GM21825 (cell line): ENCODE results near the gene TAS1R2.
"Not testable (repeated sequence)": the region's sequence is repeated elsewhere in the genome, so short reads cannot be mapped to it uniquely, and the experiment has no call there.

Source experiments
- ATAC-seq: cut with Tn5 transposase; IDR thresholded peaks from one replicate; pipeline ENCODE4 v1.9.1; 2021; ENCODE audit warnings: mild to moderate bottlenecking, moderate library complexity; ENCODE audit not compliant: unreplicated experiment

TAS1R2 gene

GRCh38 chr1:18884419-18884717, 24.9 kb upstream of the TAS1R2 start:
- ATAC-seq = no peak

GRCh38 chr1:18883636-18884418, 24.4 kb upstream of the TAS1R2 start:
- ATAC-seq = no peak

GRCh38 chr1:18883079-18883478, 23.6 kb upstream of the TAS1R2 start:
- no peak for ATAC-seq

DNA sequence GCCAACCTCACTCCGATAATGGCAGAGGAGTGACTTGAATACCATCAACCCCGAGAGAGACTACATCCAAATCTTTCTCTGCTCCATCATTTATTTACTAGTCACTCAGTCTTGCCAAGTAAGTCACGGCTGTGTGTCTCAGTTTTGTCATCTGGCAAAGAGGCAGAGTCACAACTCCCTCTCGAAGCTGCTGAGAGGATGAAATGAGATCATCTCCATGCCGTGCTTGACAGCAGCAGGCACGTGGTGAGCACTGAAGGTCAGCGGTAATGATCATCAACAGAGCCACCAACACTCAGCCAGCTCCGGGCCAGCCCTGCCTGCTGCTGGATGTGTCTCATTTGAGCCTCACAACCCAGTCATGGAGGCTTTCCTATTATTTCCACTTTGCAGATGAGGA, 23.0 kb upstream of the TAS1R2 start:
- ATAC-seq = no peak

DNA sequence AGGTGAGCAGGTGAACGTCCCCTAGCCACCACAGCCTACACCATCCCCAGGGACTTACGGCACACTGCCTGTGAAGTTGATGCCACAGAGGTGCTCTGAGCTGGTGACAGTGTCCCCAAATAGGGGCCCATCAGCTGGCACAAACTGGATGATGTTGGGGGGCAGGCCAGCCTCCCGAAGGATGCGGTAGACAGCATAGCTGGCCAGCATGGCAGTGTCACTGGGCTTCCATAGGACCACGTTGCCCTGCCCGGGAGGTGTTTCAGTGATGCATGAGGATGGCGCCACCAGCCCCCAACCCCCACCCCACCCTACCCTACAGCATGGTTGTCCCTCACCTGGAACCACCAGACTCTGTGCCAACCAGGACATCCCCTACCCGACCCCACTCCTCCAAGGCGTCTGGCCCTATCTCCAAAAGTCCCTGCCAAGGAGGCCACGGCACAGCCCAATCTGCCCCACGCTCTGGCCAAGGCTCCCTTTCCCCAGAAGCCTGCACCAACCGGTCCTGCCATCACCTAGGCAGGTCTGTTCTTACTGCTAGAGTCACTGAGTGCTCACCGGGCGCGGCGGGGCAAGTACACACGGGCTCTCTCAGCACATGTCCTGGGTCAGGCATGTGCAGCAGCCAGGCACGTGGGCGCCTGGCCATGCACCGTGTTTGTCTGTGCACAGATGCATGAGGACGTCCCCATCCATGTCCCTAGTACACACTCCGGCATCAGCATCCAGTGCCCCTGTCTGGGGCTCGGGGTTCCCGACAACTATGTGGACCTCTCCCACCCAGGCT, 22.4 kb upstream of the TAS1R2 start:
- no peak for ATAC-seq

- ATAC-seq = no peak
Measured at GRCh38 chr1:18881164-18881563, 21.7 kb upstream of the TAS1R2 start.

DNA sequence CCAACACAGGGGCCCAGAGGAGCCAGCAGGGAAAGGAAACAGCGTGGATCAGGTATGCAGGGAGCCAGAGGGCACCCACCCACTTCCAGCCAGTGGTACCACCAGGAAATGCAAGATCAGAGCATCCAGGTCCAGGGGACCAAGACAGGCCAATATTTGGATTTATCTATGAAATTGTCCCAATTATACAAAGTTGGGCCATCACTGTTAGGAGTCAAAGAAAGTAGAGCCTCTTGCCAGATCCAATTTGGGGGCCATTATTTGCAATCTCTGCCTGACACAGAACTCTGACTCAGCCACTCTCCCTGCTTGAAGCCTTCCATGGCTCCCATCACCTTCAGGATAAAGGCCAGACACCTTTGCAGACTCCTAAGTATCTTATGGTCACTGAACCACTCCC, 21.1 kb upstream of the TAS1R2 start:
- ATAC-seq = no peak

DNA sequence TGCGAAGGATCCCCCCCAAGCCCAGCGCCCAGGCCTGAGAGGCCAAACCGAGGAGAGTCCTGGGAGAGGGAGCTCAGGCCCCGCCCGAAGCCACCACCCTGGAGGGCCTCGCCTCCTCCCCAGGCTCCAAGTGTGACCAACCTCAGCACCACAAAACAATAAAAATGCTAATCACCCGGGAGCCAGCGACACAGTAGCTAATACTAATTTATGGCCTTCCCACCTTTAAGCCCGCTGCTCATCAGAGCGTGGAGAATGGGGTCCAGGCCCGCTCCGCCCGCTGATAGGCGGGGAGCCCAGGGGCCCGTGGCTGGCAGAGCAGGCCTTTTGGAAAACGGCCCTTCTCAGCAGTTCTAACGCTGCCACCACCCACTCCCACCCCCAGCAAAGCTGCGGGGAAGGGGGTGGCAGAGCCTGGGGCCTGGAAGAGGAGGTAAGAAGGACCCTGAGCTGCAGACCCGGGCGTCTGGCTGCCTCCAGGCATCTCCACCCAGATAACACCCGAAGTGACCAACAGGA, 20.4 kb upstream of the TAS1R2 start:
- ATAC-seq = no peak

DNA sequence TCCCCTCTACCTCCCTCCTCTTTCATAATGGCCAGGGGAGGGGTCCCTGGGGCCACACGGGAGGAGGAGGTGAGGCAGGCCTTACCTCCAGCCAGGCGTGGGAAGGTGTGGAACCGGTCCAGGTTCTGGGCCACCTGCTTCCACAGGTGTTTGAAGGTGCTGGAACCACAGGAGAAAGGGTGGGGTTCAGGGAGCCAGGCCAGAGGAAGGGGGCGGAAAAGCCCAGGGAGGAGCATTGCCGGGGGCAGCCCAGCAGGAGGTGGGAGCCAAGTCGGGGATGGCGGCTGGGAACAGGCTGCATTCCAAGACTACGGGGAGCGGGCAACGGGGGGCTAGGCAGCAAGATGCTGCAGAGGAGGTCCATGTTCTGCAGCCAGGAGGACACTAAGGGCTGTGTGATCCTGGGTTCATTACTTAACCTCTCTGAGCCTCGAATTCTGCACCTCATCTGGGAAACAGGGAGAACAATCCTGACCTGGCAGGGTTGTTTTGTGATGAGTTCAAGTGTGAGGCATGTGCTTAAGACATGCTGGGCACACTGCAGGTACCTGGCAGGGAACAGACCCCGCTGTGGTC, 19.8 kb upstream of the TAS1R2 start:
- ATAC-seq = no peak

DNA sequence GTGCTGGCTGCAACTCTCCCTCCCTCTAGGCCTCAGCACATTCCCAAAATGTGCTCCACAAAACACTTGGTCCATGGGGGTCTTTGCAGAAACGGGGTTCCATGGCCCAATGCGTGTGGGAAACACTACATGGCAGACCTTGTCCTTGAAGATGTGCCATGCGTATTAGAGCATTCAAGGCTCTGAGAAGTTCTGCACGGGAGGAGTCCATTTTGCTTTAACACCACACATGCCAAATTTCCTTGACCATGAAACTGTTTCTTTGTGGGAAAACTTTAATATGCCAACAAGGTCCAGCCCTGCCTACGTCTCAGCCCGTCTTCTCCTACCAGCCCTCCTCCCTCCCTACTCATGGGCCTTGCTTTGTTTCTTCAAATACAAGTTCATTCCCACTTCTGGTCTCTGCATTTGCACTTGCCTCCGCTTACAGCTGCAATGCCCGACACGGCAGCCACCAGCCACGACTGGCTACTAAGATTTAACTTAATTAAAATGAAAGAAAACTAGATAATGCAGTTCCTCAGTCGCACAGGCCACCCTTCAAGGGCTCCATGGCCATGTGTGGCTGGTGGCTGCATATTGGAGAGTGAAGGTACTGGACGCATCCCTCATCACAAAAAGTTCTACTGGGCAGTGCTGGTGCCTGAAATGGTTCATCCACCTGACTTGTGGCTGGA, 19.2 kb upstream of the TAS1R2 start:
- no peak for ATAC-seq

GRCh38 chr1:18877282-18877681, 17.8 kb upstream of the TAS1R2 start:
- ATAC-seq = no peak

- no peak for ATAC-seq
Measured at GRCh38 chr1:18876210-18876609, 16.8 kb upstream of the TAS1R2 start.

DNA sequence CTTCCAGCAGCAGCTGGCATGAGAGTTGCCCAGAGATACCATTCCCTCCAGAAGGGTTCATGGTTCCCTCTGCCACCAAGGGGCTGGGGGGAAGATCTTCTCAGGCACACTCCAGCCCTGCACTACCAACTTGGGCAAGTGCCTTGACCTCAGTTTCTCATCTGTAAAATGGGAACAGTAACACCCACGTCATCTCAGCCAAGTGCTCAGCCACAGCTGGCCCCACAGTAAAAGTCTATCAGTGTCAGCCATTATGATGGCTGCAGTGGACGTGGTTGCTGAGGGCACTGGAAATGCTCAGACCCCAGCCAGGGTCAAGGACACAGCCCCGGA, 16.3 kb upstream of the TAS1R2 start:
- no peak for ATAC-seq

DNA sequence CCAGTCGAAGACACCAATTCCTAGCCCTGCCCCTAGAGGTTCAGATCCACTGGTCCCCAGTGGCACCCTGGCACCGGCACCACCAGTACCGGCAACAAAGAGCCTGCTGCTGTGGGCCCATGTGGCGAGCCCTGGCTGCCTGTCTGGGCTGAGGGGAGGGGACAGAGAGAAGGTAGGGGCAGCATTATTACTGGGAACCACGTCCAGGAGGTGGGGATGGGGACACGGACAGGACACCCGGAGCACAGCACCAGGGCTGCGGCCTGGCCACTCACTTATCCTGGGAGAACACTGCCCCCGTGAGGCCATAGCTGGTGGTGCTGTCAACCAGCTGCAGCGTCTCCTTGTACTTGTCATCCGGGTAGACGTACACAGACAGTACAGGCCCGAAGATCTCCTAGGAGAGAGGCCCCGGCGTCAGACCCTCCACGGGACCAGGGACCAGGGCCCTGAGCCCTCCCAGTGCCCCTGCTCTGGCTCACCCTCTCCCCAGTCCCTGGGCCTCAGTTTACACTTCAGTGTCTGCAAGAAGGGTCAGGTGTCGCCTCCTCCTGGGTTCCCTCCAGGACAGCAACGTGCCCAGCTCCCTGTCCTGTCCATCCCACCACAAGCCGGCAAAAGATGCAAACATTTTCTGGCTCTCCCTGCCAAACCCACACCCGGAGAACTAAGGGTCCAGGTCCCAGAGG, 15.8 kb upstream of the TAS1R2 start:
- ATAC-seq = no peak

DNA sequence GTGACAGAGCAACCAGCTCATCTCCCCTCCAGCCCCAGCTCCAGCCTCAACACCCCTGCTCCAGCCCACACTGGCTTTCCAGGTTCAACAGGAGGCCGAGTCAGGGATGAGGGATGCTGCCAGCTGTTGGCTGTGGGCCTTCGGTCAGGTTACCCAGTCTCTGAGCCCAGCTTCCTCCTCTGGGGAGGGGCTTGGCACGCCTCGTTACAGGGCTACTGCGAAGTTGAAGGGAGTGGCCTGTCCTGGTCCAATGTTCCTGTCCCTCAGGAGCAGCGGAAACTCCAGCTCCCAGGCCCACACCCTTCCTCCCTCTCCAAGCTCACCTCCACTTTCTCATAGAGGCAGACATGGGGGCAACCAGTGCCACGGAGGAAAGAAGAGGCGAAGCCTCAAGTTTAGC, 15.1 kb upstream of the TAS1R2 start:
- ATAC-seq = no peak

DNA sequence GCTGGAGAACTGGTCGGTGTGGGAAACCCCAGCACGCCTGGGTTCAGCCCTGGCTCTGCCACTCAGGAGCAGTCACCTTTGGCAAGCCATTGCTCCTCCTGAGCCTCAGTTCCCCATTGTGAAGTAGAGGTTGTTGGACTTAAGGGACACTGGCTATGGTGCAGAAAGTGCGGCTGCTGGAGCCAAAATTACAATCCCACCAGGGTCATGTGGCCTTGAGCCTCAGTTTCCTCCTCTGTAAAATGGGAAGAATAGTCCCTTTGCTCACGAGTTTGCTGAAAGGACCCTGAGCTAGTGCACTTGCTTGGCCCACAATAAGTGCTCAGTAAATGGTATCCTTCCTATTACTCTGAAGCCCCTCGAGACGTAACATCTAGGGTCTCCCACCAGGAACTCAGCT, 14.6 kb upstream of the TAS1R2 start:
- no peak for ATAC-seq

GRCh38 chr1:18872071-18872611, 12.7 kb upstream of the TAS1R2 start:
- no peak for ATAC-seq

- ATAC-seq = no peak
Measured at GRCh38 chr1:18871401-18872070, 12.1 kb upstream of the TAS1R2 start.

GRCh38 chr1:18870957-18871356, 11.5 kb upstream of the TAS1R2 start:
- no peak for ATAC-seq

DNA sequence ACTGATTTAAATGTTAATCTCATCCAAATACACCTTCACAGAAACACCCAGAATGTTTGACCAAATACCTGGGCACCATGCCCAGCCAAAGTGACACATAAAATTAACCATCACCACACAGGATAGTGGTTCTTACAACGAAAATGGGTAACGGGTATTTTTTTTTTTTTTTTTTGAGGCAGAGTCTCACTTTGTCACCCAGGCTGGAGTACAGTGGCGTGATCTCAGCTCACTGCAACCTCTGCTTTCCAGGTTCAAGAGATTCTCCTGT, 11.1 kb upstream of the TAS1R2 start:
- not testable (repeated sequence) for ATAC-seq
